ENCODE results near the gene G6PC1.
"Not testable (repeated sequence)": the region's sequence is repeated elsewhere in the genome, so short reads cannot be mapped to it uniquely, and the experiment has no call there.

GRCh38 chr17:42899981-42900380 is 618 bp upstream of the G6PC1 start:
- TF ChIP-seq, protein P1, sequence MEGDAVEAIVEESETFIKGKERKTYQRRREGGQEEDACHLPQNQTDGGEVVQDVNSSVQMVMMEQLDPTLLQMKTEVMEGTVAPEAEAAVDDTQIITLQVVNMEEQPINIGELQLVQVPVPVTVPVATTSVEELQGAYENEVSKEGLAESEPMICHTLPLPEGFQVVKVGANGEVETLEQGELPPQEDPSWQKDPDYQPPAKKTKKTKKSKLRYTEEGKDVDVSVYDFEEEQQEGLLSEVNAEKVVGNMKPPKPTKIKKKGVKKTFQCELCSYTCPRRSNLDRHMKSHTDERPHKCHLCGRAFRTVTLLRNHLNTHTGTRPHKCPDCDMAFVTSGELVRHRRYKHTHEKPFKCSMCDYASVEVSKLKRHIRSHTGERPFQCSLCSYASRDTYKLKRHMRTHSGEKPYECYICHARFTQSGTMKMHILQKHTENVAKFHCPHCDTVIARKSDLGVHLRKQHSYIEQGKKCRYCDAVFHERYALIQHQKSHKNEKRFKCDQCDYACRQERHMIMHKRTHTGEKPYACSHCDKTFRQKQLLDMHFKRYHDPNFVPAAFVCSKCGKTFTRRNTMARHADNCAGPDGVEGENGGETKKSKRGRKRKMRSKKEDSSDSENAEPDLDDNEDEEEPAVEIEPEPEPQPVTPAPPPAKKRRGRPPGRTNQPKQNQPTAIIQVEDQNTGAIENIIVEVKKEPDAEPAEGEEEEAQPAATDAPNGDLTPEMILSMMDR (IDR thresholded peaks at IDR 0.05) = not testable (repeated sequence)
- TF ChIP-seq POLR2AphosphoS5 (IDR thresholded peaks at IDR 0.05) = not testable (repeated sequence)
